DND-41 (cell line): ENCODE data around the gene STAP1.

Source experiments
- CTCF ChIP-seq: IDR thresholded peaks from 2 replicates; pipeline ENCODE4 v1.5.1; 2012; ENCODE audit warnings: borderline replicate concordance, low read length, moderate library complexity, mild to moderate bottlenecking; ENCODE audit not compliant: poor library complexity, severe bottlenecking; ENCODE audit errors: extremely low read depth
- EZH2 ChIP-seq: IDR thresholded peaks from 3 replicates; pipeline ENCODE4 v1.6.1; 2012; ENCODE audit warnings: borderline replicate concordance, low read depth, mild to moderate bottlenecking, moderate library complexity, low read length, inconsistent platforms; ENCODE audit not compliant: severe bottlenecking

- TF ChIP-seq EZH2 (no peak), CTCF (no peak)
Measured at GRCh38 chr4:67520141-67520540, 38.4 kb upstream of the STAP1 start.
